Uterus (tissue), 4 donors: ENCODE results near the gene EIF4H. TPM values are rescaled to one million over a fixed set of nuclear protein-coding genes. Genes with fewer than 3 reads are reported as not detected.

Source experiments
- DNase-seq, 2 donors: peaks; one replicate each; pipeline ENCODE4 v3.0.0-alpha.2; 2019 to 2020
- H3K27ac ChIP-seq, 2 donors: fragments of 200-600 bp; sonication (generic); 1 replicate in 1 of 2; 2 replicates in 1 of 2; pipeline ENCODE4 v1.5.1; 2016 to 2018
- H3K27me3 ChIP-seq, 2 donors: fragments of 200-600 bp; sonication (generic); one replicate each; pipeline ENCODE4 v1.5.1; 2018 to 2019; ENCODE audit warnings: control low read depth in 1 of 2
- H3K36me3 ChIP-seq, 2 donors: fragments of 200-600 bp; sonication (generic); one replicate each; pipeline ENCODE4 v1.5.1; 2019; ENCODE audit warnings: control low read depth in 1 of 2
- H3K4me1 ChIP-seq, 2 donors: fragments of 200-600 bp; sonication (generic); one replicate each; pipeline ENCODE4 v1.5.1; 2018 to 2019; ENCODE audit warnings: control low read depth in 1 of 2
- H3K4me3 ChIP-seq, 2 donors: fragments of 200-600 bp; sonication (generic); 1 replicate in 1 of 2; 2 replicates in 1 of 2; pipeline ENCODE4 v1.5.1; 2018 to 2019; ENCODE audit warnings: mild to moderate bottlenecking in 1 of 2
- H3K9me3 ChIP-seq, 2 donors: fragments of 200-600 bp; sonication (generic); one replicate each; pipeline ENCODE4 v1.5.1; 2019; ENCODE audit warnings: control low read depth in 1 of 2
- CTCF ChIP-seq, 4 experiments: fragments of 200-600 bp in 2 of 4; fragments of 450-650 bp in 2 of 4; sonication (generic) in 2 of 4; IDR thresholded peaks; one replicate each; pipeline ENCODE4 v1.5.1; 2016 to 2019; ENCODE audit warnings: antibody characterized with exemption in 4 of 4, mild to moderate bottlenecking in 2 of 4, moderate library complexity in 1 of 4
- POLR2A ChIP-seq, 2 donors: fragments of 450-650 bp; IDR thresholded peaks; one replicate each; pipeline ENCODE4 v1.6.1; 2016; ENCODE audit warnings: antibody characterized with exemption in 2 of 2, mild to moderate bottlenecking in 1 of 2, moderate library complexity in 1 of 2
- intact Hi-C: fragments of 100-400 bp; cut with DNase I; formaldehyde crosslinking; loops from one replicate; pipeline ENCODE4 v1.15.1; 2023; ENCODE audit warnings: low total_unique reads
- total RNA-seq, 4 donors: library from RNA; depleted of rRNA in 3 of 4; stranded (reverse); fragments of >200 nt in 3 of 4; gene quantifications; one replicate each; pipeline versions ENCODE4 v1.1.0 to v1.2.4, GENCODE V29; 2014 to 2023
- donor health status: DM: yes; HTN: yes; CAD: no.

Gene EIF4H
- total RNA-seq, 4 donors from 2014 or later, result 122 to 257 (median 193) TPM

GRCh38 chr7:74216361-74216761 lies 42.2 kb downstream of the EIF4H start:
- TF ChIP-seq CTCF (IDR thresholded peaks at IDR 0.05) (no peak), POLR2A (IDR thresholded peaks at IDR 0.05) (no peak)
- no peaks in the 10 kb centered on the region for H3K4me1 ChIP-seq
- H3K36me3 ChIP-seq, result no peaks in the 10 kb centered on the region
- no peaks in the 10 kb centered on the region for H3K9me3 ChIP-seq
- H3K27ac ChIP-seq, result no peak overlapping the region
- intact Hi-C loops, result no loop called here
- no peak overlapping the region for H3K4me3 ChIP-seq
- no peak for DNase-seq
- no peaks in the 10 kb centered on the region for H3K27me3 ChIP-seq

GRCh38 chr7:74217455-74218342 lies 43.5 kb downstream of the EIF4H start:
- no peaks in the 10 kb centered on the region for H3K4me1 ChIP-seq
- H3K9me3 ChIP-seq, result no peaks in the 10 kb centered on the region
- DNase-seq, result no peak
- intact Hi-C loops, result no loop called here
- H3K27me3 ChIP-seq, result no peaks in the 10 kb centered on the region
- TF ChIP-seq POLR2A (IDR thresholded peaks at IDR 0.05) (no peak), CTCF (IDR thresholded peaks at IDR 0.05) (no peak)
- H3K36me3 ChIP-seq, result no peaks in the 10 kb centered on the region
- H3K27ac ChIP-seq, result no peak overlapping the region
- no peak overlapping the region for H3K4me3 ChIP-seq

- H3K27me3 ChIP-seq, result no peaks in the 10 kb centered on the region
- no peak overlapping the region for H3K4me3 ChIP-seq
- intact Hi-C loops, result no loop called here
- no peaks in the 10 kb centered on the region for H3K4me1 ChIP-seq
- H3K9me3 ChIP-seq, result no peaks in the 10 kb centered on the region
- no peaks in the 10 kb centered on the region for H3K36me3 ChIP-seq
- DNase-seq, result no peak
- TF ChIP-seq CTCF (IDR thresholded peaks at IDR 0.05), result no peak
- no peak for TF ChIP-seq POLR2A (IDR thresholded peaks at IDR 0.05)
- H3K27ac ChIP-seq, result no peak overlapping the region
Measured at GRCh38 chr7:74218343-74218698, 44.2 kb downstream of the EIF4H start.

GRCh38 chr7:74219416-74219815 lies 45.3 kb downstream of the EIF4H start:
- H3K9me3 ChIP-seq, result no peaks in the 10 kb centered on the region
- H3K4me3 ChIP-seq, result no peak overlapping the region
- H3K4me1 ChIP-seq, result no peaks in the 10 kb centered on the region
- H3K27me3 ChIP-seq, result no peaks in the 10 kb centered on the region
- no peak overlapping the region for H3K27ac ChIP-seq
- H3K36me3 ChIP-seq, result no peaks in the 10 kb centered on the region
- no peak for TF ChIP-seq POLR2A (IDR thresholded peaks at IDR 0.05)
- no peak for TF ChIP-seq CTCF (IDR thresholded peaks at IDR 0.05)
- DNase-seq, result no peak
- intact Hi-C loops, result no loop called here

- H3K27me3 ChIP-seq, result no peaks in the 10 kb centered on the region
- no peak overlapping the region for H3K27ac ChIP-seq
- intact Hi-C loops, result no loop called here
- DNase-seq, result no peak
- no peaks in the 10 kb centered on the region for H3K36me3 ChIP-seq
- no peak overlapping the region for H3K4me3 ChIP-seq
- no peak for TF ChIP-seq POLR2A (IDR thresholded peaks at IDR 0.05)
- TF ChIP-seq CTCF (IDR thresholded peaks at IDR 0.05), result no peak
- H3K4me1 ChIP-seq, result no peaks in the 10 kb centered on the region
- no peaks in the 10 kb centered on the region for H3K9me3 ChIP-seq
Measured at GRCh38 chr7:74220229-74220628, 46.1 kb downstream of the EIF4H start.
